Fibroblast of villous mesenchyme (primary cell): ENCODE data around the gene NRP2. TPM values are rescaled to one million over a fixed set of nuclear protein-coding genes. Genes with fewer than 3 reads are reported as not detected.

Experiments
- DNase-seq: peaks from one replicate; pipeline ENCODE4 v3.0.0-alpha.2; 2010; ENCODE audit warnings: low read depth
- H3K4me3 ChIP-seq: 2 replicates; pipeline ENCODE4 v1.5.1; 2011; ENCODE audit warnings: low read depth, mild to moderate bottlenecking, low read length
- total RNA-seq: library from RNA; depleted of rRNA; stranded (reverse); fragments of >200 nt; gene quantifications from 2 replicates; pipeline ENCODE4 v1.2.3, GENCODE V29; 2012
- TF ChIP-seq, protein P1 (sequence below): IDR thresholded peaks from 2 replicates; pipeline ENCODE4 v1.5.1; 2012; ENCODE audit warnings: low read depth, mild to moderate bottlenecking, low read length; ENCODE audit not compliant: insufficient read depth

Gene NRP2
- total RNA-seq, 1 donor: 117 TPM

DNA sequence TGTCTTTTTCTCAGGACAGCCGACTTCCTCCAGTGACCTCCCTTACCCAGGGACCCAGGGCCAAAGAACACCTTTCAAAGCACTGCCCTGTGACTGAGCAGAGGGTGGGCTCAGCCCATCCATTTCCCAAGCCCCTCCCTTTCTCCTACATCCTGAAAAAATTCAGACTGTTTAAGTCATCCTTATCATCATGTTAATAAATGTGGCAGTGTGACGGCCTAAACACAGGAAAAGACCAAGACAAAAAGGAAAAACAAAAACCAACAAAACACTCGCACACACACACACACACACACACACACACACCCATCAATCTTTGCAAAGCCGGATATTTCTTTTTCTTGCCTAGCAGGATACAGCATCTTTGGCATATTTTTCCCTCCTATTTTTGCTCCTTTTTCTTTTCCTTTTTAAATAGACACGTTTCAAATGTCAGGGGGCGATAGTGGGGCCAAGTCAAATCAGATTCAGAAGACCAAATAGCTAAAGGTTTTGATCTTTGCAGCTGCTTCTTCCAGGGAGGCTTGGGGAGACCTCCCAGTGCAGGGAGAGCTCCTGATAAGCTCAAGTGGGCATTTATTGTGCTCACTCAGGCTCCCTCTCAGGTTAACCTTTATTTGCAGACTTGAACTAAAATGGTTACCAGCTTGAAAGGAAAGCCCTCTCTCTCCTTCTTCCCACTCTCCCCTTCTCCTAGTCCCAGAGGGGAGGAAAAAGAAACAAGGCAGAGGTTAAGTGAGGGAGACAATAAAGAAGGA, 39.5 kb upstream of the NRP2 start:
- H3K4me3 ChIP-seq: no peak overlapping the region
- TF ChIP-seq, protein P1, sequence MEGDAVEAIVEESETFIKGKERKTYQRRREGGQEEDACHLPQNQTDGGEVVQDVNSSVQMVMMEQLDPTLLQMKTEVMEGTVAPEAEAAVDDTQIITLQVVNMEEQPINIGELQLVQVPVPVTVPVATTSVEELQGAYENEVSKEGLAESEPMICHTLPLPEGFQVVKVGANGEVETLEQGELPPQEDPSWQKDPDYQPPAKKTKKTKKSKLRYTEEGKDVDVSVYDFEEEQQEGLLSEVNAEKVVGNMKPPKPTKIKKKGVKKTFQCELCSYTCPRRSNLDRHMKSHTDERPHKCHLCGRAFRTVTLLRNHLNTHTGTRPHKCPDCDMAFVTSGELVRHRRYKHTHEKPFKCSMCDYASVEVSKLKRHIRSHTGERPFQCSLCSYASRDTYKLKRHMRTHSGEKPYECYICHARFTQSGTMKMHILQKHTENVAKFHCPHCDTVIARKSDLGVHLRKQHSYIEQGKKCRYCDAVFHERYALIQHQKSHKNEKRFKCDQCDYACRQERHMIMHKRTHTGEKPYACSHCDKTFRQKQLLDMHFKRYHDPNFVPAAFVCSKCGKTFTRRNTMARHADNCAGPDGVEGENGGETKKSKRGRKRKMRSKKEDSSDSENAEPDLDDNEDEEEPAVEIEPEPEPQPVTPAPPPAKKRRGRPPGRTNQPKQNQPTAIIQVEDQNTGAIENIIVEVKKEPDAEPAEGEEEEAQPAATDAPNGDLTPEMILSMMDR: no peak
- DNase-seq: no peak

DNA sequence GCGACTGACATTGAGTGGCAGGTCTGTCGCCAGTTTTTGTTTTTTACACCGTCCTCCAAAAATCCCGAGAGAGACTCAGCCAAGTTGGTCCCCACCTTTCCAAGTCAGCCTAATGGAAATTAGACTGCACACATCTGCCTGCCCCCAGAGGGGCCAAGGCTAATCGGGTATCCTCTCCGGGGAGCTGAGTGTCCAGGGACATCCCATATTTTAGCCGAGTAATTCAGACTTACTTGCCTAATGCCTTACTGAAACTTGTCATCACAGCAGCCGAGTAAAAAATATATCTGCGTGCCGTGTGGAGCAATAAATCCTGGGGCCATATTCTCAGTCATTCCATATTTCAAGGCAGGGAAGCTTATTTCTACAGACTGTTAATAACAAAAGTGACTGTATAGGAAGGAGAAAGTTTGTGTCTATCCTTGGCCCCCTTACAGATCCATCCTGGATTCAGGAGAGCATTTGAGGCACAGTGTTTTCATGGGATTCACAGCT, 38.9 kb upstream of the NRP2 start:
- TF ChIP-seq, protein P1: no peak
- H3K4me3 ChIP-seq: no peak overlapping the region
- no peak for DNase-seq

DNA sequence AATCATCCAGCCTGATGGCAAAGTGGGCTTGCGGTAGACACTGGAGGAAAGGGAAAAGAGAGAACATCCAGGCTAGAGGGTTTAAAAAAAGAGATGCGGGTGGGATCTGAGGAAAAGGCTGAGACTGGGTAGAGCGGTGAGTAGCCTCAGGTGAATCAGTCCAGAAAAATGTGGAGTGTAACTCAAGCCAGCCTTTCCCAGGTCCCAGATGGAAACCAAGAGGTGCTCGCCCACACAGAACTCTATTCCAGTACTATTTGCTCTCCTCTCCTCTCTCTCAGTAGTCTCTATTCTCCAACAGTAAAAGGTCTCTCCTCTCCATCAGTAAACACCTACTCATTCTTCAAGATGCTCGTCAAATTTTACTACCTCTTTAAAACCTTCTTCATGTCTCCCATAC, 38.3 kb upstream of the NRP2 start:
- no peak for DNase-seq
- TF ChIP-seq, protein P1: no peak
- no peak overlapping the region for H3K4me3 ChIP-seq

DNA sequence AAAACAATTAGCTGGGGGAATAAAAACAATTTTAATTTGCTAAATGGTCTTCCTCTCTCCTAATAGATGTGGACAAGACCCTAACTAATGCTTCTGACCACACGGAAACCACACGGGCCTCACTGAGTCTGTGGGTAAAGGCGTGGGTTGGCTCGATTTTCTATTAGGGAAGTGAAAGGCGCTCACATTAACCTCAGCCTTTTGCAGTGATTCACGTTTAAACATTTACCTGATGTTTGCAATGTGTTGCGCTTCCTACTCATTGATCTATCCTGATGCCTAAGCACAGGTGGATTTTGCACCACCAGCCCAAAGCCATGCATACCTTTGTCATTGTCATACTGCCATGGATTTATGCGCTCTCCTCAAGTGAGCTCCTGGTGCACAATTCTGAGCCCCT, 35.6 kb upstream of the NRP2 start:
- TF ChIP-seq, protein P1: no peak
- no peak overlapping the region for H3K4me3 ChIP-seq
- DNase-seq: no peak

DNA sequence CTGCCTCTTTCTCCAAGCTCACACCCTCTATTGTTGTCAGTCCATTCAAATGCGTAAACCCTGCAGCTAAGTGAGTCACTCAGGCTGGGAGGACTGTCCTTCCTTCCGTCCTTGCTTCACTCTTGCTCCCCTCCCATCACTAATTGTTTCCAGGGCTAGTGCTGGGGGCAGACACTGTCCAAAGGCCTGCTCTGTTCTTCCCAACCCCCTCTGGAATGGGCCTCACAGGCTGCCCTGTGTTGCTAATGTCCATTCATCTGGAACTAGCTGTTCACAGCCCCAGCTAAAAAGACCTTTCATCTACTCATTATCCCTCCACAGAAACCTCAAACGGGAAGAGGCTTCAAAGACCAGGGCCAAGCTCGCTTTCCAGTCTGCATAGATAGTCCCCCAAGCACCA, 31.9 kb upstream of the NRP2 start:
- TF ChIP-seq, protein P1: no peak
- no peak overlapping the region for H3K4me3 ChIP-seq
- DNase-seq: peak; percentile 63

DNA sequence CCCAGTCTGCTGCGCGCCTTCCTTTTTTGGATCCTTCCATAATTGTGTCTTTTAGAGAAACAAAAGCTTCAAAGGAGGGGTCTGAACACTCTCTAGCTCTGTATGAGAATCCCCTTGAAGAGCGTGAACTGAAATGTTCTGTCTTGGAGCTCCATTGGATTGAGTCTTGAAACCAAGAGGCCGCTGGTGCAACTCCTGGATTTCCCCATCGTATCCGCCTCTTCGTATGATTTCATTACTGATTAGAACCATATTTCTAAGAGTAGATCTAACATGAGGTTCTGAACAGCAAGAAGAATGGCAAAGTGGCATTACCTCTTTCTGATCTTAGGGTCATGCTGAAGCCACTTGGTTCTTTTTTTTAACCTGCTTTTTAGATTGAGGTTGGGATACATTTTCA, 31.4 kb upstream of the NRP2 start:
- no peak for DNase-seq
- H3K4me3 ChIP-seq: no peak overlapping the region
- TF ChIP-seq, protein P1: no peak

DNA sequence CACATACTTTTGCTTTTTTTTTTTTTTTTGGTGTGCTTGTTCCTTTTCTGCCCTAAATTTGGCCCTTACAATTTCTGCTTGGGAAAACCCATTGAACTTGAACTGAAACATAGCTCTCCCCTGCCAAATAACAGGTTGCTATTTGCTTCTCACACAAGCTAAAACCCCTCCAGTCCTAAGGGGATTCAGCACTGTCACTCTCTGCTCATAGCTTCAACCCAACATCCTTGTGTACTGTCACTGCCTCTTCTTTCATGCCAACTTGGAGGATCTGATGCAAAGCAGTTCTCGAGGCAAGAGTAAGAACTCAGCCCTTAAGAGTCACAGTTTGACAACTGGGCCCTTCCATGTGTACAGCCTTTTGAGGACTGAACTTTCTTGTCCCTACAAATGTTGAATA, 30.6 kb upstream of the NRP2 start:
- TF ChIP-seq, protein P1: no peak
- DNase-seq: no peak

More for the DNA sequence above, 30.6 kb upstream of the NRP2 start:
- H3K4me3 ChIP-seq: no peak overlapping the region
